Measurements from ENCODE around the gene SOX9.

SOX9 gene

DNA sequence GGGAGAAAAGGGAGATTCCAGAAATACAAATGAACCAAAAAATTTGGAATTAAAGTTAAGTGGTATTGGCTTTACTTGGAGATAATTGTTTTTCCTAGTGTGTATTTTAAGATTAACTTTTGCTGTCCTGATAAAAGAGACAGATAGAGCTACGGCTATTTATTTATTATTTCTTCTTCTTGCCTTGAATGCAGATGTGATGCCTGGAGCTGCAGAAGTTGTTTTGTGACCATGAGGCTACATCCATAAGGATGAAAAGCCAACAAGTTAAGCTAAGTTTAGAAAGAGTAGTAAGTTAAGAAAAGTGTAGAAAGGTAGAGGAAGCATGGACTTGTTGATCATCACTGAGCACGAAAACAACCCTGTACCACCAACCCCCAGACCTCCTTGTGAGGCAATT, 41.7 kb downstream of the SOX9 start:
- no peak for DNase-seq (ENCODE audit: low read depth)

DNA sequence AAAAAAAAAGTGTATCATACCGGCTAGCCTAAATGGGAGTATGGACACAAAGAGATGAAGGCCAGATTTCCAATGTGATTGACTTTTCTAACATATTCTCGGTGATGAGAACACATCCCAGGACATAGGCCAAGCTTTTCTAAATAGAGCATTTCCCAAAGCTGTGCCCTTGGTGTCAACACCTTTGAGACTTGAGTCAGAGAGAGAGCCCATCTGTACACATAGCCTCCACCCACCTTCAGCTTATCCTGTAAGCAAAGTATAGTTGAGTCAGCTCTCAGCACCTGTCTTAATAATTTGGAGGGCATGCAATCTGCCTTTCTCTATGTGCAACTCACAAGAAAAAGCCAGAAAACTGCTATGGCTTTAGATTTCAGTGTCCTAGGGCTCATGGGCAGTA, 42.7 kb downstream of the SOX9 start:
- DNase-seq (ENCODE audit: low read depth) = no peak

- DNase-seq (ENCODE audit: low read depth) = no peak
Observed at GRCh38 chr17:72164158-72164739, 43.4 kb downstream of the SOX9 start.

GRCh38 chr17:72165192-72165866, 44.5 kb downstream of the SOX9 start:
- no peak for DNase-seq (ENCODE audit: low read depth)

GRCh38 chr17:72165867-72166439, 45.1 kb downstream of the SOX9 start:
- DNase-seq (ENCODE audit: low read depth) = no peak

DNA sequence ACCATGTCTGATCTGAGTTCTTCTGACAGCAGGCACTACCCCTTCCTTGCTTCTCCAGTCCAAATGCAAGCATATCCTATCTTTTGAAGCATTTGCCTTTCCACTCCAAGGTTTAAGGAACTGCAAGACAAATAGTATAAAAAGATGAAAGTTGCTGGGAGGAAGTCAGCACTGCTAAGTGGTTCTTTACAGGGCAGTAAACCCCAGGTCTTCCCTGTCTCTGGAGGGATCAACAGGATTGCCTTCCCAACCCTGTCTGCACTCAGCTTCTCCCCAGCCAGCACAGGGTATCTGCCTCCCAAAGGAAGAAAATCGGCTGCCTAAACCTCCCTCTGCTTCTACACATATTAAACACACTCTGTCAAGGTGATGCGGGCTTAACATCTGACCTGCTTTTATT, 46.8 kb downstream of the SOX9 start:
- DNase-seq (ENCODE audit: low read depth) = no peak

DNA sequence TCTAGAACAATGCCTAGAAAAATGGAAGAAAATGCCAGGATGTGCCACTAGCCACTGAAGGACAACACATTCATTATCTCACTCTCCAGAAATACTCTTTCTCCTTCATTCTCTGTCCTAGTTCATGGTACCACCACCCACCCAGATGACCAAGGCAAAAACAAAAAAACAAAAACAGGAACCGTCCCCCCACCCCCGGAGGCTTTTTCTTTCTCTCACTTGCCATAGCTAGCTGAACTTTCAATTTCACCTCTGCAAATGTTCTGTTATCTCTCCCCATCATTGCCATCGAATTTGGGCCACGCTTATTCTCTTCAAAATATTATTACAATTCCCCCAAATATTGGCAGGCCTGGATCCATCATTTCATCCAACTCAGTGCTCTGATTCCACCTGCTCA, 49.0 kb downstream of the SOX9 start:
- DNase-seq (ENCODE audit: low read depth) = no peak

DNA sequence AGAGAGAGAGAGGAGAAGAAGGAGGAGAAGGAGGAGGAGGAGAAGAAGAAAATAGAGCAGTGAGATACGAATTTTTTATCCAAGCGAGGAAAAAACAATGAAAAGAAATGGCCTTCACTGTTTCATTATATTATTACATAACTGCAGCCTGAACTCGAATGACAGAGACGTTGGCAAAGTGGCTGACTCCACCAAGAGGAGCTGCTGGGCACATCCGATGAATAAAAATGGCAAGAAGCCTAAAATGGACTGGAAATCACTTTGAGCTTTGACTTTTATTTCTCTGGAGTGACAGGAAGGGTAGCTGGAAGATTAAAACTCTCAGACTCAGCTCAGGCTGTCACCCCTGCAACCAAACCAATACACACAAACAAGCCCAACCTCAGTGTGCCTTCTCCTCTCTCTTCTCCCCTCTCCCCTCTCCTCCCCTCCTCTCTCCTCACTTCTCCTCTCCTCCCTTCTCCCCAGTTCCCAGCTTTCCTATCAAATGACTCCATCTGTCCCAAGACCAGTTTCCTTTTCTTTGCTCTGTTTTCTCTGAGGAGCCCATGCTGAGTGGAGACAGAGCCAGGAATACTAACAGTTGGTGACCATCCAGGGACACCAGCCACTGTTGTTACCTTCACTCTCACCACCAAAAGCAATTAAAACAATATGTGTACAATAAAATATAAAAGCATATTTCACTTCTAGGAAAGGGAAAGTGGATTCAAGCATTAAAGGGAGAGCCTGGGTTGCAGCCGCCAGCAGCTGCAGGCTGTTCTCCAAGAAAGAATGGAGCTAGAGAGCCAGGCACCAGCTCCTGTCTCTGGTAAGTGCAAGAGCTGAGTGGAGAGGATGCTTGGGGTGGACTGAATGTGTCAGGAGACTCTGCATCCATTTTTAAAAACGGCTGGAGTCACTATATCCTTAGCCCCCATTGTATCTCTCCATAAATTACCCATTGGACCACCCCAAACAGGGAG, 51.2 kb downstream of the SOX9 start:
- no peak for DNase-seq (ENCODE audit: low read depth)

DNA sequence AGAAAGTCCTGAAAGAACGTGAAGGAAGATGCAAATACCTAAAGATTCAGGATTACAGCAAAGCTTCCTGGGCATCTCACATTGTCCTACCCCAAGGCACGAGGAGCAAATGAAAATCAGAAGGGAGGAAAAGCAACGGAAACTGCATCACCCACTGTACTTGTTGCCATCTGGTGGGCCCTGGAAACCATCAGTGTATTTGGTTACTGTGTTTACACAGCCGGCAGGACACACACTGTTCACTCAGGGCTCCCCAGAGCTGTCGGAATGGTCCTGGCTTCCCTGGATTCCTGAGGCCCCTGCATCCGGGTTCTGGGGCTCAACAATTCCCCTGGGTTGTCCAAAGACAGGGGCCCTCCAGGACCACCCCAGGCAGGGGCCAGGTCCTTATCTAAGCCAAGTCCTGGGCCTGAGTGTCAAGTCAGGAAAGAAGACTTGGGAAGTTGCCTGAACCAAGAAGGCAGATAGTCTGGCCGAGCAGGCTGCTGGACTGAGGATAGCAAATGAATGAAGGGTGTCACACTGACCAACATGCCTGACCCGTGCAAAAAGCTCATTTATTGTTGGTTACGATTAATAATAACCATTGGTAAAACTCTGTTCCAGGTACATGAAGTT, 52.8 kb downstream of the SOX9 start:
- no peak for DNase-seq (ENCODE audit: low read depth)

GRCh38 chr17:72175263-72175662, 54.4 kb downstream of the SOX9 start:
- DNase-seq (ENCODE audit: low read depth) = no peak

All from activated gamma-delta T cell treated with anti-CD3 and anti-CD28 coated beads, Interleukin-2, amount 50 U/mL, for 16 hours (primary cell).